GM19372 (cell line): Measurements from ENCODE around the gene EXOC6B.
"Not testable (repeated sequence)": the region's sequence is repeated elsewhere in the genome, so short reads cannot be mapped to it uniquely, and the experiment has no call there.

Experiments used
- ATAC-seq: cut with Tn5 transposase; IDR thresholded peaks from one replicate; pipeline ENCODE4 v1.9.1; 2021; ENCODE audit warnings: mild to moderate bottlenecking, low read depth, moderate library complexity; ENCODE audit not compliant: unreplicated experiment

EXOC6B gene

DNA sequence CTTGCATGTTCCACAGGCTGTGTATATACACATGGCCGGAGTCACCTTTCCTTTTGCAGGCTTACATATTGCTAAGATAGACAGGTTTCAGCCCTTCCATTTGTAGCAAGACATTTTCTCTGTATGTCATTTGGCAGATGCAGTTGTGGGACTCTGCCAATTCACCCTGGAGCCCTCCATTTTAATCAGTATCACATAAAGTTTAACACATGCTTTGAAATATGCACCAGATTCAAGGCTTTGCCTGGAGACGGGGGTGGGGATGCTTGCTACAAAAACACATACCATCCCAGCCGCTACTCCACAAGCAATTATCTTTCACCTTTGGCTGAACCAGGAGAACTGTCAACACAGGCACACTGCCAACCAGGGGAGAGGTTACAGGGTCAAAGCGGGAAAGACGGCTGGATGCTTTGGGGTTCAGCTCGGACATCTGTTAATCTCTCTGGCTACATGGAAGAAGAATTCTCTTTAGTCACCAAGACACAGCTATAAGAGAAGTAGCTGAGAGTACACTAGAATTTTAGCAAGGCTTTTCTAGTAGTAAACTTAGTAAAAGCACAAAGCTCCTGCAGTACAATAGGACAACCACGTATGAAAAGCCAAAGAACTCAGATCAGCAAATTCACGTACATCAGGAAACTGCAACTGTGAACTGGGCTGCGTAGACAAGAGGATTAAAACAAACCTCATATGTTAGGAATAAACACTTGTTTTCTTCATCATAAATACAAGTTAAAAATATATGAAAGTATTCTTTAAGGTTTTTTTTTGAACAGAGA lies 130.9 kb downstream of the EXOC6B start:
- ATAC-seq = no peak

DNA sequence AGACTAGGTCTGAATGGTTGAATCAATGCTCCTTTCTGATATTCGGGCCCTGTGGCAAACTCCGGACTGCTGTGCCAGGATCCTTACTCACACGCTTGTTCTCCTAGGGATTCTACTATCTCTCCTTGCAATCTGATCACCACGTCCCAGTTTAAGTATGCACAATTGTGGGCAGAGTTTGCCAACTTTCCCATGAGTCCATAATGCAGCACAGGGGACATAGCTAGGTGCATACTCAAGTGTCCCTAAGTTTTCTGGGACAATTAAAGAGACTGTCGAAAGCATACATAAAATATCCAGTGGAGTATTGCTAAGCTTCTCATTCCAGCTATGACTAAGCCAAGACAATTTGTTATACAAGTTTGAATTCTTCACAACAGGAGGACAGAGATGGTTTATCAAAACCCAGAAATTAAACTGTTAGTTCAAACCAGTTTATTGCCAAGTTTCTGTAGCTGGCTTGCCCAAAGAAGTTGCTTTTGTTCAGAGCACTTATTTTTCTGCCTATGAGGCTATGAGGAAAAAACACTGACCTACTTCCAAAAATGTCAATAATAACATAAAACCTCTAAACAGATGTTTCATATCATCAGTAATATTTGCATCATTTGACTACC lies 136.1 kb downstream of the EXOC6B start:
- no peak for ATAC-seq

DNA sequence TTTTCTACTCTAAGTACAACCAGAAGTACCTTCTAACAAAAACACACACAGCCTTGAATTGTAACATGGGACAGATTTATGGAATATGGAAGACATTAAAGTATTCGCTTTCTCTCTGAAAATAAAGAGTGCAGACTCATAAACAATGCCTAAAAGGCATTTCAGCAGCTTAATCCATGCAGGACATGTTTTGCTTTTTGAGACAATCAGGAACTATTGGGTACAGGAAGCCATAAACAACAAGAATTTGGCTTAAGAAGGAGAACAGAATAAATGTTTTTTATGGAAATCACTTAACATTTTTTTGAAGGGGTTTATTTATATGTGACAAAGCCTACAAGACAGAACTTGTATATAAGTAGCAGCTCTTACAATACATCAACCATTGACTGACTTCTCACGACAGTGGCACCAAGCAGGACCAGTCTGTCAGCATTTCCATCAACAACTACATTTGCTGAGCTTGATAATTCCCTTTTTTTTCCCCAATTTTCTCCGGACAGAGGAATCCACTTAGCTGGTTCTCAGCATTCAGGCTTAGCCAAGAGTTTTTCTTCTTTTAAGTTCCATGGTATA lies 140.1 kb downstream of the EXOC6B start:
- no peak for ATAC-seq

DNA sequence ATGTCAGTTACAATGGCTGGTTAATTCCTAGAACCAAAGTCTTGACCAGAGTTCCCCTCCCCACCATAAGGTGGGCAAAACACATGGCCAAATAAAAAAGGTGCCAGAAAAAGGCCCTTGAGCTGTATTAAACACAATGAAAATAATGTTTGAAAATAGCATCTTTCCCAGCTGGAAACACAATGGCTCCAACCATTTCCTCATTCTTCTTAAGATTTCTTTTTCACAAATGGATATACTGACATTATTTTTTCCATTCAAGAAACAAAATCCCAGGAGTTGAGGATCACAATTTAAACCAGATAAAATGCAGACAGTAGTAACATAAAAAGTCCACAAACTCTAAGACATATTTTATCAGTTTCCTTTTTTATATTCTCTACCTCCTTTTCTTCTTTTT lies 143.8 kb downstream of the EXOC6B start:
- ATAC-seq = no peak

DNA sequence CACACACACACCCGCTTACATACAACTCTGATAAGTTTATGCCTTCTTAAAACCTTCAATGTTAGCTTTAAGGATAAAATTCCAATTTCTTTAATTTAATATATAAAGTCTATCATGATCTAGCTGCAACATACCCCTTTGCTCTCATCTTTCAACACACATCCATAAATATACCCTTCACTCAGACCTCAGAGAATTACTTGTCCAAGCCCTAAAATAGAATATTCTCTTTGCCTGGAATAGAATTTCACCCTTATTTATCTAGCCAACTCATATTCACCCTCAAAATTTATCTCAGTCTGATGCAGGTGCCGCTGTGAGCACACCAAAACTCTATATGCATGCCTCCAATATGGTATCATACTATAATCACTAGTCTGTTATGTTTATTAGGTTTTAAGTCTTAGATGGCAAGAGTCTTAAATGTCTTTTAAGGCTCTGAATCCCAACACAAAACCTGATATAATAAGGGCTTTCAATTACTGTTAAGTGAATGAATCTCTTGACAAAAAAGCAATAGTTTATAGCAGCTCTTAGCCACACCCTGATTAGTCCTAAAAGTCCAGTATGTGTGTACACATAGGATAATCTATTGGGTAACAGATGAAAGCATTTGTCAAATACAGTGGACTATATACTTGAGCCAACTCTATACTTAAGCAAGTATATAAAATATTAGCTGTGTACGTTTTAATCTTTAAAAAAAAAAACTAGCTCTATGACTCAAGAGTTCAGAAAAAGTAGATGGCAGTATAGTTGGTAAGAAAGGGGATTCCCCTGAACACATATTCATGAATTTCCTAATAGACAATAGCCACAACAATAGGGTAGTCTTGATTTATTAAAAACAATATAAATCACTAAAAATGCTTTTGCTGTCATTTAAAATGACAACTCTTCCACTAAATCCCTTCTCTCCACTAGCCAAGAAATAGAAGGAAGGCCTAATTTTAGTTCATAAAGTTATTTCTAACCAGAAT lies 144.5 kb downstream of the EXOC6B start:
- no peak for ATAC-seq

DNA sequence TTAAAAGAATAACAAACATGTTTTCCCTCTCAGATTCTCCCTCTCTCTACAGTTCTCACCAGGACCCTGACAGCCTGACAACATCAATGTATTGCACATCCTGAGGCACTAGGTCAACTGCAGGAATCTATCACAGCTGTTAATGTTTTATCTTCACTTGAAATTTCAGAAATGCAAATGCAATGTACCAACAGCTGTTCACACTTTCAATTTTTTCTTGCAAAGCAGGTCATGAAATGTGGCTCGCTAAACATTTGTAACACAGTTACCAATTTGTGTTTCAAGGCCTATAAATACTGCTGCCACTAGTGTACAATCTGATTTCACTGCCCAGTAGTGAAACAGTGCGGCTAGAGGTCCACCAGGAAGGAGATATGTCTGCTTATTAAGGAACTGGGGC lies 147.8 kb downstream of the EXOC6B start:
- ATAC-seq = no peak

DNA sequence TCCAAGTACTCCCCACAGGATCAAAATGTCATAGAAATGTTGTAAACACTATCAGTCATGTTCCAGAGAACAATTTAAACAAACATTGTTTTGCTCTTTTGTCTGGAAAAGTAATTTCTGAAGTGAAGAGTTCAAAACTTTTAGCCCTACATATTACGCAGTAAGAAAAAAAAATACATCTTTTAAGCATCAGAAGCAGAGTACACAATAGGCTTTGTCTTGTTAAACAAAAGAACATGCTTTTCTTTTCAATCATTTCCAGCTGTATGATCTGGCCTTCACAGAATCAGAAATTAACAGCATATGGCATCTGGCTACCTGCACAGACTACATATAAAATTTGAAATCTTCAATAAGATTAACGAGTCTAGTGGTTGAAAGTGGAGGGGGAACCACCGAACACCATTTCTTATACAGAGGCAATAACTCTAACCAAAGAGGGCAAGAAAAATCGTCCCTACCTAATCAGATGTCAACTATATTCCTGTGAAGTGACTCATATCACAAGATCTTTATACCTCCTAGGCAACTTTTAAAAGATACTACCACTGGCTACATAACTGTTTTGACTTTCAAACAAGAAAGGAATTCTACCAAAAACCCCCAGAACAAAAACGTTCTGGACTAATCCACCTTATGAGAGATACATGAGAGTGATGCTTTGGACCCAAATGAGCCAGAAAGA lies 149.3 kb downstream of the EXOC6B start:
- no peak for ATAC-seq

DNA sequence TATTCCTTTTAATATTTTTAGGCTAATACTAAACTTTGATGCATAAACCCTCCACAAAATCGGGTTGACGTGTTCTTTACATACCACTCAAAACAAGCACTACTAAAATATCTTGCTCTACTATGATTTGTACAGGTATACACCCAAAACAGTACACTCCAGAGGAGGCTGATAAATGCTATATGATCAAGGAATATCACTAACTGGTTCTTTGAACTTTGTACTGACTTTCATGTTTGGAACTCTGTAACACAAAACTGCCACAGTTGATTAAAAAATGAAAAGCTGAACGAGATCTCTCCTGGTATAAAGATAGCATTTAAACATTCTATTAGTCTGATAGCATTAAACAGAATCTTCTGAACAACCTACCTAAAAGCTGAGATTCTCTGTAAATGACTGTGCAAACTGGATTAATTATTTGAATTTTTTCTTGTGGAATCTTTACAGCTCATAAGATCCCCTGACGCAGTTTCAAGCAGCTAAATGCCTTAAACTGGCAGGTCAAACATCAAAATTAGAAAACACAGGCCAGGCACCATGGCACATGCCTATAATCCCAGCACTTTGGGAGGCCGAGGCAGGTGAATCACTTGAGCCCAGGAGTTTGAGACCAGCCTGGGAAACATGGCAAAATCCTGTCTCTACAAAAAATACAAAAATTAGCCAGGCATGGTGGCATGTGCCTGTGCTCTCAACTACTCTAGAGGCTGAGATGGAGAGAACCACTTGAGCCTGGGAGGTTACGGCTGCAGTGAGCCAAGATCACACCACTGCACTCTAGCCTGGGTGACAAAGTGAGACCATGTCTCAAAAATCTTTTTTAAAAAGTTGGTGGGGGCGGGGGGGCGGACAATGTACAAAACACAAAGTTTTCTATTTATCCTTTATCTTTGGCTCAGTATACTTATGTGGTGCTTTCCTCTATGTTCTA lies 150.6 kb downstream of the EXOC6B start:
- ATAC-seq = no peak

DNA sequence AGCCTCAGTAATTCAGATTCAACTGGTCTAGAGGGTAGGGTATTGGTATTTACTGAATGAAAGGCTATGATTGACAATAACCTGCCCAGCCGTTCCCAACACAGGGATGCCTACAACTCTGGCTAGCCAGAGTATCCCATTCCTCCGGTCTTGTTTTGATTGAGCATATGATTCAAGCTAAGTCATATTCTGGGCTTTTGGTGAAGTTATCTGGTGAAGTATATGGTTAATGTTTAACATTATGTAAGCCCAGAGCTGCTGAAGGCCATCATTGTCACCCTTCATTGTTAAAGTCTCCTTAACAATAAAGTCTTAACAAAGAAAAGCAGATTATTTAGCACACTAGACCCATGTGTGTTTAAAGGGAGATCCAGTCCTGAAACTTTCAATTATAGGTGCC lies 152.6 kb downstream of the EXOC6B start:
- no peak for ATAC-seq

DNA sequence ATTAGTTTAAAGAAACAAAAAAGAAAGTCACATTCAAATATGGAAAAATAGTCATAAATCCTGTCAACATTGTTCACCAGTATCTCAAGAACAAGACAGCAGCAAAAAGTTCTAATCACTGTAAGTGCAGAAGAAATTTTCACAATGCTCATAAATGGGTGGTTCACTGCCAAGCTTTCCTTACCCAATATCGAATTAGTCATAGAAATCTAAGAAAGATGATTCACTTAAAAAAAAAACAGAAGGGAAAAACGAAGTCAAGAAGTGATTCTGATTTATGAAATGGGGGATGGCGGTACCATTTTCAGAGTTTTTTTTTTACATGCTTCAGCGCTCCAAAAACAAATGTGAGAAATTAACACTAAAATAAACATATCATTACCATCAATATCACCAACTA lies 156.7 kb downstream of the EXOC6B start:
- no peak for ATAC-seq

DNA sequence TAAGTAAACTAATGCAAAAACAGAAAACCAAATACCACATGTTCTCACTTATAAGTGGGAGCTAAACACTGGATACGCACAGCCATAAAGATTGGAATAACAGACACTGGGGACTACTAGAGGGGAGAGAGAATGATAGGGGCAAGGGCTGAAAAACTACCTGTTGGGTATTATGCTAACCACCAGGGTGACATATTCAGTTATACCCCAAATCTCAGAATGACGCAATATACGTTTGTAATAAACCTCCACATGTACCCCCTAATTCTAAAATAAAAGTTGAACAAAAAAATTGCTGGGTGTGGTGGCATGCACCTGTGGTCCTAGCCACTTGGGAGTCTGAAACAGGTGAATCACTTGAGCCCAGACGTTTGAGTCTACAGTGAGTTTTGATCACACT lies 157.2 kb downstream of the EXOC6B start:
- ATAC-seq = no peak

DNA sequence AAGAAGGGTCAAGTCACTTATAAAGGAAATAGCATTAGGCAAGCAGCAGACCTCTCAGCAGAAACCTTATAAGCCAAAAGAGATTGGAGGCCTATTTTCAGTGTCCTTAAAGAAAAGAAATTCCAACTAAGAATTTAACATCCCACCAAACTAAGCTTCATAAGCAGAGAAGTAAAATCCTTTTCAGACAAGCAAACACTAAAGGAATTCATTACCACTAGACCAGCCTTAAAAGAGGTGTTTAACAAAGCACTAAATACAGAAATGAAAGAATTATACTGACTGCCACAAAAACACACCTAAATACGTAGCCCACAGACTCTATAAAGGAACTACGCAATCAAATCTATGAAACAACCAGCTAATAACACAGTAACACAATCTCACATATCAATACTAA lies 160.4 kb downstream of the EXOC6B start:
- no peak for ATAC-seq

DNA sequence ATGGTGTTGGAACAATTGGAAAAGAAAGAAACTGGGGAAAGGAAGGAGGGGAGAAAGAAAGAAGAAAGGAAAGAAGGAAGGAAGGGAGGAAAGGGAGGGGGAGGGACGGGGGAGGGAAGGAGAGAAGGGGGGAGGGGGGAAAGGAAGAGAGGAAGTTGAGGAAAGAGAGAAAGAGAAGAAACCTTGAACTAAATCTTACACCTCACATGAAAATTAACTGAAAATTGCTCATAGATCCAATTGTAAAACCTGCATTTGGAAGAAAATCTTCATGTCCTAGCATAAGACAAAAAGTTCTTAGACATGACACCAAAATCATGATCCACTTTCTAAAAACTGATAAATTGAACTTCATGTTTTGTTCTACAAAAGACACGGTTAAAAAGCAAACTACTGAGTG lies 163.8 kb downstream of the EXOC6B start:
- ATAC-seq = no peak

DNA sequence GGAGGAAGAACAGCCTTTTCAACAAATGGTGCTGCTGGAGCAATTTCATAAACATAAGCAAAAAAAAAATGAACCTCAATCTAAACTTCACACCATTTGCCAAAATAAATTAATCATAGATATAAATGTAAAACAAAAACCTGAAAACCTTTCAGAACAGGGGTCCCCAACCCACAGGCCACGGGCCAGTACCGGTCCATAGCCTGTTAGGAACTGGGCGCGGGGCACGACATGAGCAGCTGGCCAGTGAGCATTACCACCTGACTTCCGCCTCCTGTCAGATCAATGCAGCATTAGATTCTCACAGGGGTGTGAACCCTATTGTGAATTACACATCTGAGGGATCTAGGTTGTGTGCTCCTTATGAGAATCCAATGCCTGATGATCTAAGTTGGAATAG lies 176.0 kb downstream of the EXOC6B start:
- no peak for ATAC-seq

DNA sequence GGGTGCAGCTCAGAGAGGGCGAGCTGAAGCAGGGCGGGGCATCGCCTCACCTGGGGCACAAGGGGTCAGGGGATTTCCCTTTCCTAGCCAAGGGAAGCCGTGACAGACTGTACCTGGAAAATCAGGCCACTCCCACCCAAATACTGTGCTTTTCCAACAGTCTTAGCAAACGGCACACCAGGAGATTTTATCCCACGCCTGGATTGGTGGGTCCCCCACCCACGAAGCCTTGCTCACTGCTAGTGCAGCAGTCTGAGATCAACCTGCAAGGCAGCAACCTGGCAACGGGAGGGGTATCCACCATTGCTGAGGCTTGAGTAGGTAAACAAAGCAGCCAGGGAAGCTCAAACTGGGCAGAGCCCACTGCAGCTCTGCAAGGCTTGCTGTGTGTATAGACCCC lies 184.6 kb downstream of the EXOC6B start:
- not testable (repeated sequence) for ATAC-seq

DNA sequence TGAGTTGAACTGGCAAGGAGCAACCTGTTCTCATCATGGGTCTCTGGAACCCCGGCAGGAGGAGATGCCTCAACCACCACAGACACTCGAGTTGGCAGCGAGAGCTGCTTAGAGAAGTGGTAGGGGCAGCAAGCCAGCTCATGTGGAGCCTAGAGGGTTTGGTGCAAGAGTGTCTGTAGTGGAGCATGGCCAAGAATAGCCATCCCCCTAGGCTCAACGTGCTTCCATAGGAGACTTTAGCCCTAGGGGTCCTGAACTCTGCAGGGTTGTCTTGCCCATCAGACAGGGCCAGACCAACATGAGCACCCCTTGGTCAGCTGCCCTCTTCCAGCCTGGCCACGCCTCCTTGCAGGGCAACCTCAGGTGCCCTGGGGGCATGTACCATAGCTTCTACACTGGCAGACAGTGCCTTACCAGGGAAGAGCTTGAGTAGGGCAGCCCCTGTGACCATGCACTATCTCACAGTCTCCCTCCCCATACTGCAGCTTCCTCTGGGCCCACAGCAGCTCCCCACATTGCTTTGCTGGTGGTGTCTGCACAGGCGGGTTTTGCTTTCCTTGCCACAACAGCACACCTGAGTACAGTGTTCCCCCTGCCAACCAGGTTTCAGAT lies 187.1 kb downstream of the EXOC6B start:
- ATAC-seq = no peak

DNA sequence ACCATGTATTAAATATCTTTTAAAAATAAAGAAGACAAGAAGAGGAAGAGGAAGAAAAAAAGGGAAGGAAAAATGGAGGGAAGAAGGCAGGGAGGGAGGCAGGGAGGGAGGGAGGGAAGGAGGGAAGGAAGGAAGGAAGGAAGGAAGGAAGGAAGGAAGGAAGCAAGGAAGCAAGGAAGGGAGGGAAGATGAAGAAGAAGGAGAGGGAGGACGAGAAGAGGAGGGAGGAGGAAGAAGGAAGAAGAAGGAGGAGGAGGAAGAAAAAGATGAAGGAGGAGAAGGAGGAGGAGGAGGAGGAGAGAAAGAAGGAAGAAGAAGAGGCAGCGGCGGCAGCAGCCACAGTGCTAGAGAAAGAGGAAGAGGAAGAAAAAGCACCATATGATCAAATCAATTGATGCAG lies 189.6 kb downstream of the EXOC6B start:
- ATAC-seq = no peak

DNA sequence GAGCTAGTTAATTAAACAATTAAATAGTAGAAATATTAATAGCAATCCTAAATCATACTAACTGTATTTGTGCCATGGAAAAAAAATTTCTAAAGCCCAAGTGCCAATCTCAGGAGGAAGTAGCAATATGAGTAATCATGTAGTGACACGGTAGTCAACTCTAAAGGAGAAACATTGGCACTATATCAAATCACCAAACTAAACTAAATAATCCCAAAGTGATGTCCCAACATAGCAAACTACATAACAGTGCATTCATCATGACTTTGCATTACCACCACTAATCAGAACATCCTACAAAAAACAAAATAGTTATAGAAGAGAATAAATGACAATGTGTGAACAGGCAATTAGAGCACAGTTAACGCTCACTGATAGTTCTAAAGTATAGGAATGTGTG lies 195.1 kb downstream of the EXOC6B start:
- ATAC-seq = no peak

DNA sequence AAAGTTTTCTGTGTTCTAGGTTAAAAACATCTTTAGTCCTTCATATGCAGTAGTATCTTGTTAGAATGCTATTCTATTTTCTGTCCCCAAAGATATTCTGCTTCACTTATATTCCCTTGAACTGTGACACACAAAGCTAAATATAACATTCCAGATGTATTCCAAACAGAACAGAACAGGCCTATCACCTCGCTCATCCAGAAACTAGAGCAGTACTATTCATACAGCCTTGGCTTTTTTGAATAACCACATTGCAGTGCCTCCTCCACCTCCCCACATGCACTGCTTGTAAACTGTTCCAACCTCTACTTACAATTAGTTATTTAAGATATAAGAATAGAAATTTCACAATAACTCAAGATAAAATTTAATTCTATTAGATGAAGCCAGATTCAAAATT lies 196.8 kb downstream of the EXOC6B start:
- ATAC-seq = no peak
